ENCODE measurements around the gene SARDH.
"Not testable (repeated sequence)": the region's sequence is repeated elsewhere in the genome, so short reads cannot be mapped to it uniquely, and the experiment has no call there.

SARDH gene

DNA sequence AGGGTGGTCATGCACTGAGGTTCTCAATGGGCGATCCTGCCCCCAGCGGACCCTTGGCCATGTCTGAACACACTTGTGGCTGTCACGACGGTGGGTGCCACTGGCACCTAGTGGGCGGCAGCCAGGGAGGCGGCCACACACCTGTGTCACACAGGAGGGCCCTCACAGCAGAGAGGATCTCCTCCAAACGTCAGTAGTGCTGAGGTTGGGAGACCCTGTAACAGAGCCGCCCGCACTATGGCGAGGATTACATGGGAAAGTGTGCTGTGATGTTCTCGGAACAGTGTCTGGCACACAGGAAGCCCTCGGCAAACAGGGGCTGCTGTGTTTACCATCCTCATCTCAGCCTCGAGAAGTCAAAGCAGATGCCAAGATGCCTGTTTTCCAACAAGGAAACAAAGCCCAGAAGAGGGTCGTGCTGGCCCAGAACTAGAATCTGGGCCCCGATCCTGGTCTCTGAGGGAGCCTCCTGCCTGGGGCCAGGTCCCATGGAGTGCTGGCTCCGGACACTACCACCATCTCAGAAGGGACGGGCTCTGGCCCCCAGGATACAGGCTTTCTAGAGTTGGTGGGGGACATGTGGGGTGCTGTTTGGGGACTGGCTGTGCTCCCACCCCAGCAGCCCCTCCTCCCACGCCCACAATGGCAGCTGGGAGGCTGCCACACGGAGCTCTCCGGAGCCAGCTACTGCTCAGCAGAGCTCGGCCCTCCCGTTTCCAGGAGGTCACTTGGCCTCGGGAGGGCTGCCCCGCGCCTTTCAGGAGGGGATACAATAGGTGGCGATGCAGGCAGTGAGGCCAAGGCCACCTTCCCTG is 53.8 kb downstream of the SARDH start:
- no peak for DNase-seq (ENCODE audit: low read depth)

DNA sequence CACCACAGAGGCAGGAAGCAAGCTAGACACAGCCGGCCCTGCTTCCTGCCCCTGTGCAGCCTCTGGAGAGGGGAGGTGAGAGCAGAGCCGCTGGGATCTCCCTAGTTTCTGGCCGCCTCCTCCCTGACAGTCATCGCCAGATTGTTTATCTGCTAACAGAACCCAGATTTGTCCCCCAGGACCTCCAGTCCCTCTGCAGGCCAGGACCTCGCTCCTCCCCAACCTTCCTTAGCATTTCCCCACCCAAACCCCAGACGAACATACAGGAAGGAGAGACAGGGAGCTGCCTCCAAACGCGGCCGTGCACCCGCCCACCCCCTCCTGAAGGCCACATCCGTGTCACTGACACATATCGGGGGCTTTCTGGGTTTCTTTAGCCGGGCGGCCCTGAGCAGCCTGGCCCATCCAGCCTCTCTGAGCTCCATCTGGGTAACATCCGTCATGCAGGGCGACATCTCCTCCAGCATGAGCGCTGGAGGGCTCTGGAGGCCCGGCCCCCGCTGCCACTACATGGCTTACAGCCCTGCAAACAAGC is 54.5 kb downstream of the SARDH start:
- peak; percentile 45 for DNase-seq (ENCODE audit: low read depth)

DNA sequence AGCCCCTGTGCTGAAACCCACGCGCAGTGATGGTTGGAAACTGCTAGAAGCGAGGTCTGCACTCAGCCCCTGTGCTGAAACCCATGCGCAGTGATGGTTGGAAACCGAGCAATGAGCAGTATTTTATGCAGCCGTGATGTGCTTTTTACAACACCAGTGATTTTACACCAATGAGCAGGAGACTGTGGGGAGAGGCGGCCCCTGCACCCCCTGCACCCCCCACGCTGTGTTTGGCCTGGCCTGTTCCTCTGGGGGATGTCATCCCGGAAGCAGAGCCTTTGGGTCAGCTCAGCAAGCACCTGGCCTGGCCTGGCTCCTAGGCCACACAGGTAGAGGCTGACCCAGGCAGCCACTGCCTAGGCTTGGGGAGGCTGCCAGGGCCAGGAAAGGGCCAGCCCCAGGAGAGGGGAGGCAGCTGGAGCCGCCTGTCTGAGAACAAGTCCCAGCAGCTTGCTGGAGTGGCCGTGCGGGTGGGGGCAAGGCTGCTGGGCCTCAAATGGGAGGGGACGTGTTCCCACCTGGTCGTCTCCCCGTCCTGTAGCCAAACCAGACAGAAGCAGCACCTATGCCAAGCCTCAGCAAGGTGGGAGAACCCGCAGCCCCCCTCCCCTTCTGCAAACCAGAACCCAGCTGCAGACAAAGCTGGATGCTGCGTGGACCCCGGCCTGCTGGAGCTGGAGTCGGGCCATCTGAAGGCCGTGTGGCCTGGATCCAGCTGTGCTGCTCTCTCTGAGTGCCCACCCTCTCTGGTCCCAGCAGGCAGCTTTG is 55.1 kb downstream of the SARDH start:
- no peak for DNase-seq (ENCODE audit: low read depth)

DNA sequence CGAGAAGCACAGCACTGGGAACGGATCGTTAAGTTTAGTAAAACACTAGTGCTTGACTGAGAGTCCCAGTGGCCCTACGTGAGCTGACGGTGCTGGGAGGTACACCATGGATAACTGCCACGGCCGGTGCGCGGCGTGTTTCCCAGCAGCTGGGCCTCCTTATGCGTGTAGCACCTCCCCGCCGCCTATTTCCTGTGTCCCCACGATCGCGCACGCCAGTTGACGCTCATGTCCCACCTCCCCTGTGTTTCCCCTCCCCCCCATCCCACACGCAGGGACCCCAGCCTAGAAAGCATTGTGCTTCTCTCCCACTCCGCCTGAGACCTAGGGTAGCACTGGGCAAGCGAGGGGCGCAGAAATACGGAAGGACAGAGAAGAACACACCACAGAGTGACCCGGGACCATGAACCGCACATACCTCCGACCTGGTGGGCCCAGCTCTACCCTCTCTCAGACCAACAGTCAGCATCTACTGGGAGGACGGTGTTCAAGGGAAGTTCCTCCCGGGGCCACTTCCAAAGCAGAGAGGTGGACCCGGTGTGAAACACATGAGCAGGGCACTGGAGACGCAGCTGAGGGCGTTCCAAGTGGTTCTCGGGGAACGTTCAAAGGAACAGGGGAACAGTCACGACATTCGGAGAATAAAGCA is 56.4 kb downstream of the SARDH start:
- DNase-seq (ENCODE audit: low read depth): no peak

DNA sequence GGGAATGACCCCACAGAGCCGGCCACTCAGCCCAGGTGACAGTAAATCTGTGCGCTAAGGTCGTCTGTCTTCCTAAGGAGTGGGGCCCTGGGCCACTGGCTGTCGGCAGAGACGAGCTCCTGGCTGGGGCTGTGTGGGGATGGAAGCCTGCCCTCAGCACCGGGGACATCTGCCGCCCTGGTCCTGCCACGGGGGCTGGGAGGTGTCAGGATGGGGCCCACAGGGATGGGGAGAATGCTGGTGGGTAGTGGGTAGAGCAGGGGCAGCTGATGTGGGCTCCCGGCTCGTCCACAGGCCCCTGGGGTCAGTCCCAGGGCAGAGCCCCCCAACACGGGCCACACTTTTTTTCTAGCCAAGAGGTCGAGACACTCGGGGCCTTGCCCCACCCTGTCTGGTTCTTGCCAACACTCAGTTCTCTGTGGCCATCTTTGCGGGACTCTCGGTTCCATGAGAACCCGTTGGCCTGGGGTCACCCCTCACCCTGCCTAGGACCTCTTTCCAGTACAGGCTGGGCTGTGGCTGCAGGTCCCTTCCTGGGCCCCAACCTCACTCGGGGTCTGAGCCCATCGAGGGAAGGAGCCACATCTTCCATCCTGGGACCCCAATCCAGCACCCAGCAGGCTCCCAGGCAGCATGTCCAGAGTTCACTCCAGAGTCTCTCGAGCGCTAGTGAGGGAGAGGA is 57.0 kb downstream of the SARDH start:
- DNase-seq (ENCODE audit: low read depth): no peak

DNA sequence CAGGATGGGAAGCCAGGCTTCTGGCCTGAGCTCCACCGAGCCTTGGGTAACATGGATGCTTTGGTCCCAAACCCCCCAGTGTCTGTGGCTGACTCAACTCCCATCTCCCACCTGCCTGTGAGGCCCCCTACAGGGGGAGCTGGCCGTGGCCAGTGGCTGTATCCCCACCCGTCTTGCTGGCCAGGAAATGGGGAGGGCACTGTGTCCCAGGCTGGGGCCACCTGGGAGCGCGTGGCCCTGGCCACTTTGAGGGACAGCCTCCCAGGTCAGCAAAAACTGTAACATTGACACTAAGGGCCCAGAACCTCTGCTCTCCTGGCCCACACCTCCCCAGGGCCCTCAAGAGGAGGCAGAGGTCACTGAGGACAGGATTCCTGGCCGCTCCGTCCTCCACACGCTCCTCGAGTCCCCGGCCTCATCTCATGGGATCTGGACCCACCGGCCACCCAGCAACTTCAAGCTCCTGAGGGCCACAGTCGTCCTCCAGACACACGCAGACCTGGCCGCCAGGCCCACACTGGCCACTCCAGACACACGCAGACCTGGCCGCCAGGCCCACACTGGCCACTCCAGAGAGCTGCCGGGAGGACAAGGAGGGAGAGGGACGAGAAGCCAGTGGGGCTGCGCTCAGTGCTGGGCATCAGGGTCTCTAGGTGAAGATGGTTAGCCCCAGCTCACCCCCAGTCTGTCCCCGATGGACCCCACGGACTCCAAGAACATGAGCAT is 57.7 kb downstream of the SARDH start:
- DNase-seq (ENCODE audit: low read depth): no peak

DNA sequence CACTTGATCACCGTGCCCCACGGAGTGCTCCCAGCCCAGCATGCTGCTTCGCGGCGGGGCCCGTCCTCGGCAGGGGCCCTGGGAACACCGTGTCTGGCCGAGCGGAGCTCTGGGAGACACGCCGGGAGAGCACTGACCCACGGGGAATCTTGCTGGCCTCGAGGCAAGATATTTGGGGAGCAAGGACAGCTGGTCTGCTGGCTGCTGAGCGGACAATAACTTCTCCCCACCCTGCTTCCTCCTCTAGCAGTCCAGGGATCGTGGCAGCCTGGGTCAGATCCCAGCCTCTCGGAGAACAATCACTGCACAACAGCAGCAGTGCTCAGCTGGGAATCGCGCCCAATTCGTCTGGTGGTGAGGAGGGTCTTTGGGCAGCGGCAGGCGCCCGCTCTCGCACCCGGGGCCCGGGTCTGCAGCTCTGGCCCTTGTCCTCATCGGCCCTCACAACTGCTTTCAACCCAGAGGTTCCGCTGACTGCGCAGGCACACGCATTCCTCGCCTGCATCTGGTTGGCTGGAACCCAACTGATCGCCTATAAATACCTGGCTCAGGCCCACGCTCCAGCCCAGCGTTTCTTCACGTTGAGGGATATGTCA is 58.6 kb downstream of the SARDH start:
- DNase-seq (ENCODE audit: low read depth): no peak

DNA sequence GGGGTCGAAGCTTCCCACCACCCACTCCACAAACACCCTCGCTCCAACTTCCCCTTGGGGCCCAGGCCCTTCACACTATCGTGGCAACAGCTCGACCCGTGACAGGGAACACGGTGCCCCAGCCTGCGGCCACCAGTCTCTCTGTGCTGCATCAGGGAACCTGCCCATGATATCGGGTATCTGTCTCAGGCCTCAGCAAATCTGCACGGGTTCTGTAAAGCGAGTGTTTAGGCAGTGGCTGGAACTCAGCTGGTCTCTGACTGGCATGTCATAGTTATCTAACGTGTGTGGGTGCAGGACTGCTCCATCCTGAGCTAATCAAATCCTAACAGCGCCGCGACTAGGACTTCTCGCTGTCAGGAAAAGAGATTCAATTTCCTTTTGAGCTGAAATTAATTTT is 59.1 kb downstream of the SARDH start:
- no peak for DNase-seq (ENCODE audit: low read depth)

DNA sequence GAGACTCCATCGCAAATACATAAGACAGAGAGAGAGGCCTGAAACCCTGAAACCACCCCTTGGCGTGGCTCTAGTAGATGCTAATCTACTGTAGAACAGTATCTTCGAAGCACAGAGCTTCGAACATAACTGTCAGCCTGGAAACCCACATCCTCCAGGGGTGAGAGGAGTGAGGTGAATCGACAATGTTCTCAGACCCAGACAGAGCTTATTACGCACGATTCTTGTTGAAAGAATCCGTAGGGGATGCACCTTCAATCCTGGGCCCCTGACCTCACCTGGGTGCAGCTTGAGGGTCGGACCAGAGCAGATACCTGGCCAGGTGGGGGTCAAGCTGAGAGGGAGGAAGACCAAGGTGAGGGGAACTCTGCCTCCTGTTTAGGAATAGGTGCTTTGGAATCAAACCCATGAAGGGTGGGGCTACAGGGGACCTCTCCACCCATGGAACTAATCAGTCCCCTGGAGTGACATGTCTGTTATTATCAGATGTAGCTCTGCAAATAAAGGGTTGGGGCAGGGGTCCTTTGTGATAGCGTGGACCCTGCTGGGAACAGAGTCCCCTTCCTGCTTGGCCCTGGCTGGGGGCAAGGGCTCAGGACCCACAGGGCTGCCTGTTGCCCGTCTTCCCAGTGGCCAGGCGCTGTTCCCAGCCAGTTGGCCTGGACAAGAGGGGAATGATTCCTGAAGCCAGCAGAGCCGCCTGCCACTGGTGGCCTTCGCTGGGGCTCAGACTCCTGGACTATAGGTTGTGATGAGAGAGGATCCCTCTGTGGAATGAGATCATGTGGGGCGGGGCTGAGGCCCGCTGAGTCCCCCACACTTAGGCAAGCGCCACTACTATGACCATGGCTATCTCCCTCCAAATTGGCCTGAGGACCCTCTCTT is 60.8 kb downstream of the SARDH start:
- no peak for DNase-seq (ENCODE audit: low read depth)

DNA sequence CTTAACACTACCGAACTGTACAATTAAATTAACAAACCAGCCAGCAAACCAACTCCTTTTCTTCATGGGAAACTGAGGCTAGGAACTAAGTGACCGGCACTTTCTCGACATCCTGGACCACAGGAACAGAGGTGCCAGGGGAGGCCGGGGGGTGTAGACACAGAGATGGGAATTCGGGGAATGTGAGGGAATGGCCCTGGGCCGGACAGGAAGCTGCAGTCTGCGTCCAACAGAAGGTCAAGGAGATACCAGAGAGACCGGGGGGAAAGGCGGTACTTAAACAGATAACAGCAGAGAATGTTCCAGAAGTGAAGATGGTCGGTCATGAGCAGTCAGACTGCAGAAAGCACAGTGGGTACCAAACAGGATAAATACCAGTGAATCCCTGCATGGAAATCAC is 61.7 kb downstream of the SARDH start:
- no peak for DNase-seq (ENCODE audit: low read depth)

DNA sequence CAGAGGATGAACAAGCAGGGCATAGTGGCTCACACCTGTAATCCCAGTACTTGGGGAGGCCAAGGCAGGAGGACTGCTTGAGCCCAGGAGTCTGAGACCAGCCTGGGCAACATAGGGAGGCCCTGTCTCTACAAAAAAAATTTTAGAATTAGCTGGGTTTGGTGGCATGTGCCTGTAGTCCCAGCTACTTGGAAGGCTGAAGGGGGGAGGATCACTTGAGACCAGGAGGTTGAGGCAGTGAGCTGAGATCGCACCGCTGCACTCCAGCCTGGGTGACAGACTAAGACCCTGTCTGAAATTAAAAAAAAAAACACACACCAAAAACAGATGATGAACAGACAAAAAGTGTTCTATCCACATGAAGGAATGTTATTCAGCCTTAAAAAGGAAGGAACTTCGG is 62.4 kb downstream of the SARDH start:
- not testable (repeated sequence) for DNase-seq (ENCODE audit: low read depth)

DNA sequence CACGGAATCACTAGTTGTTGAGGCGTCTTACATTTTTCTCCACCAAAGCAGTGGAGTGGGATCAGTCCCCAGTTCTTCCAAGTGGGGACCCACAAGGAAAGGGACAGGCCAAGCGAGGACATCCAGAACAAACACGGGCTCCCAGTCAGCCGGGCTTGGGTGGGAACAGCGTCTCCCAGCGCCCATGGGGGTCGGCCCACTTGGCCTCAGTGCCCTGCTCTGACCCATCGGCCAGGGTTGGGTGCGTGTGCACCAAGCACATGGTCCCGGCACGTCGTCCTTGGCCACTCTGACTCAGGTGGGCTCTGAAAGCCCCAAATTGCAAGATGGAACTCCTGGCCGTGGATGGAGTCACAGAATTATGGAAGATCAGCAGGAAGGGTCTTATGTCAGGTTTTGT is 64.1 kb downstream of the SARDH start:
- no peak for DNase-seq (ENCODE audit: low read depth)

DNA sequence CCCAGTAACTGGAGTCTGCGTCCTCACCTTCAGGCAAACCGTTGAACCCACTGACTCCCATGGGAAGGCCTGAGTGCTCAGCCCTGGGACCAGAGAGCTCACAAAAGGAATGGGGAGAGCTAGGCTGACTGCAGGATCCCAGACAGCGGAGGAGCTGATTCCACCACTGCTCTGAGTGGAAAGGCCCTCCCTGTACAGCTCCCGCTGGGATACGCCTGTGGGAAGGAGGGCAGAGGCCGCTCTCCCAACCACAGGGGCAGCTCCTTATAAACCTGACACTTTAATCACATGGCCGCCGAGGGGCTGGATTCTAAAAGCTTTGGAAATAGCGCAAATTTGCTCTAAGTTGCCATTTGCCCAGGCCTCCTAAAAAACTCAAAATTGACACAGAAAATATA is 64.9 kb downstream of the SARDH start:
- no peak for DNase-seq (ENCODE audit: low read depth)

DNA sequence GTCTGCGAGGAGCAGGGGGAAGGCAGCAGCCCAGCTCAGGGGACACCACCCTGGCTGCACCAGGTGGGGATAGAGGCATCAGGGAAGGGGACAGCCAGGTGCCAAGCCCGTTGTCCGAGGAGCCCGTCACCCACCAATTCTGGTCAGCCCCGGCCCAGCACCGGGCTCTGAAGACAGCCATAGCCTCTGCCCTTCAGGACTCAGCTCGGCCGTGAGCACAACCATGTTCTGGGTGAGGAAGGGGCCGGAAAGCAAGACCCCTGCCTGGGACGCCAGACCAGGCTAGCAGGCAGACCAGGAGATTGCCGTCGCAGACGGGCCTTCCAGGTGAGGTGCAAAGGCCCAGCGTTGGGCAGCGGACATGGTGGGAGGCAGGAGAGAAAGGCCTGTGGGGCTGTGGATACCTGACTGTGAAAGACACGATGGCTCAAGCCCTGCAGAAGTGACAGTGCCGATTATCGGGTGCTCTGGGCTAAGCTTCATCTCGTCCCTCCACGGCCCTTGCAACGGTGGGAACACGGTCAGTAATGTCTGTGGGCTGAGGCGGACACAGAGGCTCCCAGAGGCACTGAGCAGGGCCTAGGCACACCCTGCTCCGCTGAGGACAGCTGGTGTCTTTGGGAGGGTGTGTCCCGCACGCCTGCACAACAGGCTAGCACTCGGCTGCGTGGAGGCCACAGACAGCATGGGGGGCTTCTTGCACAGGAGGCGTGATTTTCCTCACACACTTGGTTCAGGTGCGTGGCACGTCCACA is 65.5 kb downstream of the SARDH start:
- DNase-seq (ENCODE audit: low read depth): no peak

DNA sequence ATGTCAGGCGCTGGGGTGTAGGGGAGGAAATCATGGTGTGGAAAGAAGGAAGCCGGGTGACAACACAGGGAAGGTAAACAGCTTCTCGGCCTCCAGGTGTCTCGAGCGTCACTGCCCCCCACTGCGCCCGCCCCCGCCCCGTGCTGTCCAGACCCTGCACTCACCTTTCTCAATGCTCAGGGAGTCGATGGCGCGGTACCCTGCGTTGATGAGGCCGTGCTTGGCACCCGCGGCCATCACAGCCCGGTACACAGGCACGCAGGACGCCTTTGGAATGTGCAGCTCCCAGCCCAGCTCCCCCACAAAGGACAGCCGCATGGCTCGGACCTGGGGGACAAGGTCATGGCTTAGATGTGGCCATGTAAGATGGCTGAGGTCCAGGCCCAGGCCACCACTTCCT is 66.8 kb downstream of the SARDH start:
- DNase-seq (ENCODE audit: low read depth): no peak

DNA sequence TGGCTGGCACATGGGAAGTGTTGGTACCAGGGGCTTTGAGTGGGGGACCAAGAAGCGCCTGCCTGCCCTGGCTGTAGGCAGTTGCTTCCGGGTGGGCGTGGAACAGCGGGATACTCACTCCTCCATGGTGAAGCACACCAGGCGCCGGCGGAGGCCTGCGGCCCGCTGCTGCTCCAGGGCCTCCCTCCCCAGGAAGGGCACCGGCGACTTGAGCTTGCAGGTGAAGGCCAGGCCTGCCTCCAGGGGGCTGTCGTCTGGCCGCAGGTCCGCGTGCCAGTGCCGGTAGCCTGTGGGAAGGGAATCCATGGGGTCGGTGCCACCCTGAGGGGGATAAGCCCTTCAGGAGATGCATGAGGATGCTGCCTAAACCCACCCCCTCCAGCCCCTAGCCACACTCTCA is 67.7 kb downstream of the SARDH start:
- DNase-seq (ENCODE audit: low read depth): no peak

DNA sequence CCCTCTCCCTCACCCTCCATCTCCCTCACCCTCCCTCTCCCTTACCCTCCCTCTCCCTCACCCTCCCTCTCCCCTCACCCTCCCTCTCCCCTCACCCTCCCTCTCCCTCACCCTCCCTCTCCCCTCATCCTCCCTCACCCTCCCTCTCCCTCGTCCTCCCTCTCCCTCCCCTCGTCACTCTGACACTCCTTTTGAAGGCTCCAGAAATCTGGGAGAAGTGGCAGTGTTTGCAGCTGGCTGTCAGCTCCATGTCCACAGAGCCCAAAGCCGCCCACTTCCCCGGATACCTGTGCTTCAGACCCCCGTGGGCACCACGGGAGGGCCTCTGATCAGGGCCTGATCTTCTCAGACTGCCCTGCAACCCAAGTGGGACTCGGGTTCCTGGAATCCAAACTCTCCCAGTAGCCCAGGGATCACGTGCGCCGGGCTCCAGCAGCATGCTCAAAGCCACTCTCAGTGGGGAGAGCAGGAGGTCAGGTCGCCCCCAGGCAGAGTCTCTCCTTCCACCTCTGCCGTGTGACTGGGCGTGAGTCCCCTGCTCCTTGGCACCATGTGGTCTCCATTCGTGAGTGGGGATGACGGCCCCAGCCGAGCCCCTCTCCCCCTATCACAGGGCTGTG is 68.9 kb downstream of the SARDH start:
- no peak for DNase-seq (ENCODE audit: low read depth)

DNA sequence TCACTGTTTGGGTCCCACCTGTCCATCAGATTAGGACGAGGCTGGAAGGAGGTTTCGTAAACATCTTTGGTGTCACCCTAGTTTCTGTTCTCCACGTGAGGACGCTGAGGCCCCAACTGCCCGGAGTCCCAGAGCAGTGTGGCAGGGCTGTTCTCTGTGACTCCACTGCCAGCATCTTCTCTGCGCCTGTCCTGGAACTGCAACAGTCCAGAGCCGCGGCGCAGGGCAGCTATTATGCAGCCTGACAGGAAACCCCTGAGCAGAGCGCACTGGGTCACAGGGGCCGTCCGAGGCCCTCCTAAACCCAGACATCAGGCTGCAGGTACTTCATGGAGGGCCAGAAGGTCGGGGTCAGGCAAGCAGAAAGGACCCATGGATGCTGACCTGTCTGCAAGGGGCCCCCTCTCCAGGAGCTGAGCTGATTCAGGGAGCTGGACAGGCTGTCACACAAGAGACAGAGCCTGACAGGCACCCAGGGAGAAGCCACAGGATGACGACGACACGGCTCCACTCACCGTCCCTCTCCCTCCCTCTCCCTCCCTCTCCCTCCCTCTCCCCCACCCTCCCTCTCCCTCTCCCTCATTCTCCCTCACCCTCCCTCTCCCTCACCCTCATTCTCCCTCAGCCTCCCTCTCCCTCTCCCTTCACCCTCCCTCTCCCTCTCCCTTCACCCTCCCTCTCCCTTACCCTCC is 70.2 kb downstream of the SARDH start:
- DNase-seq (ENCODE audit: low read depth): no peak
